SK-N-SH (cell line): ENCODE measurements around the gene PPT2. TPM values are rescaled to one million over a fixed set of nuclear protein-coding genes. Genes with fewer than 3 reads are reported as not detected.

Experiments
- CTCF ChIA-PET: fragments of 300-600, 350-600 bp; formaldehyde crosslinking; extraction: SDS; loops from one replicate; lab custom pipeline; 2021; lab: Yijun Ruan, JAX
- POLR2A ChIA-PET: fragments of 350-600 bp; sonication (Branson Sonifier 250); formaldehyde crosslinking; extraction: SDS; loops from one replicate; lab custom pipeline; 2020; ENCODE audit warnings: antibody characterized with exemption, inconsistent platforms; lab: Yijun Ruan, JAX
- DNase-seq: peaks from one replicate; pipeline ENCODE4 v3.0.0; 2012
- H2AFZ ChIP-seq: fragments of 200-600 bp; sonication (generic); 2 replicates; pipeline ENCODE4 v1.8.1; 2016; ENCODE audit warnings: antibody characterized with exemption, mild to moderate bottlenecking, low read depth
- H3F3A ChIP-seq: fragments of 200-600 bp; sonication (generic); replicated peaks from 2 replicates; pipeline ENCODE3; 2016; ENCODE audit warnings: antibody characterized with exemption, mild to moderate bottlenecking; ENCODE audit not compliant: insufficient read depth
- H3K27ac ChIP-seq, 2 experiments: fragments of 200-500 bp in 1 of 2; fragments of 200-600 bp in 1 of 2; sonication (Bioruptor generic) in 1 of 2; sonication (generic), shearing (Covaris generic) in 1 of 2; 2 replicates each; pipeline versions ENCODE4 v1.5.1 to v1.6.1; 2014 to 2016; ENCODE audit warnings: low read depth in 2 of 2, inconsistent platforms in 1 of 2, low read length in 1 of 2, mild to moderate bottlenecking in 1 of 2, mixed read lengths in 1 of 2
- H3K27me3 ChIP-seq: fragments of 200-600 bp; sonication (generic), shearing (Covaris generic); 2 replicates; pipeline ENCODE4 v1.6.1; 2016; ENCODE audit warnings: mixed run types; ENCODE audit not compliant: insufficient read depth
- H3K36me3 ChIP-seq, 2 experiments: fragments of 200-500 bp in 1 of 2; fragments of 200-600 bp in 1 of 2; sonication (Bioruptor generic) in 1 of 2; sonication (generic) in 1 of 2; replicated peaks in 1 of 2; 2 replicates each; pipeline versions ENCODE3 to v1.5.1; 2014 to 2016; ENCODE audit warnings: low read length in 1 of 2, mild to moderate bottlenecking in 1 of 2; ENCODE audit not compliant: insufficient read depth in 2 of 2, control insufficient read depth in 1 of 2
- H3K4me1 ChIP-seq, 2 experiments: fragments of 200-500 bp in 1 of 2; fragments of 200-600 bp in 1 of 2; sonication (Bioruptor generic) in 1 of 2; sonication (generic), shearing (Covaris generic) in 1 of 2; 2 replicates each; pipeline versions ENCODE4 v1.5.1 to v1.6.1; 2014 to 2016; ENCODE audit warnings: low read depth in 1 of 2, low read length in 1 of 2, mixed run types in 1 of 2; ENCODE audit not compliant: insufficient read depth in 2 of 2, control insufficient read depth in 1 of 2
- H3K4me2 ChIP-seq: fragments of 200-600 bp; sonication (generic), shearing (Covaris generic); 2 replicates; pipeline ENCODE4 v1.6.1; 2017; ENCODE audit warnings: mixed run types
- H3K4me3 ChIP-seq, 2 experiments: fragments of 200-500 bp in 1 of 2; fragments of 200-600 bp in 1 of 2; sonication (Bioruptor generic) in 1 of 2; sonication (generic), shearing (Covaris generic) in 1 of 2; 2 replicates each; pipeline versions ENCODE4 v1.5.1 to v1.8.1; 2014 to 2016; ENCODE audit warnings: low read depth in 2 of 2, inconsistent platforms in 1 of 2, low read length in 1 of 2, mild to moderate bottlenecking in 1 of 2, mixed read lengths in 1 of 2, moderate library complexity in 1 of 2
- H3K79me2 ChIP-seq: fragments of 200-600 bp; sonication (generic); 2 replicates; pipeline ENCODE4 v1.8.1; 2017; ENCODE audit warnings: mild to moderate bottlenecking; ENCODE audit not compliant: insufficient read depth
- H3K9ac ChIP-seq: fragments of 200-600 bp; sonication (generic); 2 replicates; pipeline ENCODE4 v1.6.1; 2017; ENCODE audit warnings: mixed run types
- H3K9me2 ChIP-seq: fragments of 200-600 bp; sonication (generic); 2 replicates; pipeline ENCODE4 v1.6.1; 2017; ENCODE audit warnings: mixed run types
- H3K9me3 ChIP-seq: fragments of 200-600 bp; sonication (generic); 2 replicates; pipeline ENCODE4 v1.6.1; 2017; ENCODE audit warnings: mixed run types, mild to moderate bottlenecking, moderate library complexity
- H4K20me1 ChIP-seq: fragments of 200-600 bp; sonication (generic); 2 replicates; pipeline ENCODE4 v1.6.1; 2017; ENCODE audit warnings: mild to moderate bottlenecking, mixed run types; ENCODE audit not compliant: insufficient read depth
- CHD2 ChIP-seq: fragments of 150-350 bp; IDR thresholded peaks from 2 replicates; pipeline ENCODE4 v1.6.1; 2018; ENCODE audit warnings: low read length; ENCODE audit not compliant: partially characterized antibody
- FOXJ3 ChIP-seq: sonication (generic); formaldehyde crosslinking; IDR thresholded peaks from 2 replicates; pipeline ENCODE4 v1.5.1; 2020; ENCODE audit warnings: mild to moderate bottlenecking, missing genetic modification reagents
- GABPA ChIP-seq: IDR thresholded peaks from 2 replicates; pipeline ENCODE4 v1.4.0; 2012; ENCODE audit warnings: low read depth, mild to moderate bottlenecking
- JUND ChIP-seq: IDR thresholded peaks from 2 replicates; pipeline ENCODE4 v1.4.0; 2012
- MXI1 ChIP-seq: IDR thresholded peaks from 2 replicates; pipeline ENCODE4 v1.6.1; 2012; ENCODE audit warnings: mild to moderate bottlenecking, low read depth, low read length, improper control_type of control experiment
- NFIC ChIP-seq: IDR thresholded peaks from 2 replicates; pipeline ENCODE4 v1.4.0; 2012; ENCODE audit warnings: borderline replicate concordance
- RCOR1 ChIP-seq: fragments of 150-350 bp; IDR thresholded peaks from 2 replicates; pipeline ENCODE4 v1.6.1; 2017; ENCODE audit warnings: antibody characterized with exemption, low read length
- REST ChIP-seq: IDR thresholded peaks from 2 replicates; pipeline ENCODE4 v1.6.1; 2012; ENCODE audit warnings: mild to moderate bottlenecking, low read depth, low read length, moderate library complexity
- RXRA ChIP-seq: IDR thresholded peaks from 2 replicates; pipeline ENCODE4 v1.4.0; 2012; ENCODE audit warnings: low read depth, mild to moderate bottlenecking, borderline replicate concordance
- TAF1 ChIP-seq: IDR thresholded peaks from 2 replicates; pipeline ENCODE4 v1.6.1; 2012; ENCODE audit warnings: low read depth, mild to moderate bottlenecking, low read length, moderate library complexity, borderline replicate concordance
- WGBS: methylation state at CpG from one replicate; pipeline ENCODE4 v1.1.6; 2017; ENCODE audit warnings: low lambda C conversion rate; 5-methylcytosine and 5-hydroxymethylcytosine counted together
- polyA plus RNA-seq, 3 experiments: library from polyadenylated mRNA; depleted of rRNA; stranded (reverse); fragments of >200 nt; gene quantifications; 2 replicates each; pipeline ENCODE4 v1.2.3, GENCODE V29; 2012
- TF ChIP-seq, protein P1 (sequence below): IDR thresholded peaks from 2 replicates; pipeline ENCODE4; 2012

Gene PPT2
- polyA plus RNA-seq, 1 of the 3 experiments (the other 2 are of a cell fraction), result 32.7 TPM

DNA sequence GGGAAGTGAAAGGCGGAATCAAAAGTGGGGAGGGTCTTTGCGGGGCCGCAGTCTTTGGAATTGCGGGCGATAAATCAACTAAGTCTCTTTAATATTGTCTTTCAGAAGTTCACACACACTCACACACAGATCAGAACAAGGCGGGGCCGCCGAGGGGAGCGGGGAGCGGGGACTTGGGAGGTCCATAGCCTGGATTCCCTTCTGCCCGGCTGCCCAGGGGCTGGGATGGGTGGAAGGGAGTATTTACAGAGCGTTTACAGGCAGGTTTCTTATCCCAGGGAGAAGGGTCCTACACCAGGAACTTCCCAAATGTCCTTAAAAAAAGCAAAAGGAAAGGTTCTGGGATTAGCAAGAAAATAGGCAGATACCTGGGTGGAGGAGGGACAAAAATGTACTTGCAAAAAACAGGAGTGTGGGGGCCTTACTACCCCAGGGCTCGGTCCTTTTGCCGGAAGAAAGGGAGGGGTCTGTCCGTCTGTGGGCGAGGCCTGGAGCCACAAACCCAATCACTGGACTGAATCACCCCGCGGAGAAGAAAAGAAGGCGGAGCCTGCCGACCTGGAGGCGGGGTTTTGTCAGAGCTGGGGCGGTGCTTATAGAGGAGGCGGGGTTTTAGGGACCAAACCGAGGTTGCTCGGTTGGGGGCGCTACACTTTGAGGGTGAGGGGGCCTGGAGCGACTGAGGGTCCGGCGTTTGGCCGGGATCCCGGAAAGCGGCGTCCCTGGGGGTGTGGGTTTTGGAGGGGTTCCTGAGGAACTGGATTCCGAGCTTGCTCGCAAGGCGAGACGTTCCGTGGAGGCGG, 5.5 kb upstream of the PPT2 start:
- H3K9ac ChIP-seq, result no peak overlapping the region
- H3K4me2 ChIP-seq, result no peak overlapping the region
- H3K27me3 ChIP-seq, result no peaks in the 10 kb centered on the region
- DNase-seq, result peak; percentile 65
- H3K4me1 ChIP-seq, result peaks cover 13 to 21% of the 10 kb centered on the region in 2 experiments; a peak in 3 of 4 replicates
- ChIA-PET CTCF (interaction anchor here (0.6 kb wide), 1 partner anchor 60 kb away, joined by 3 read pairs; no protein-coding TSS in a partner anchor), POLR2A (no interaction called here)
- no peaks in the 10 kb centered on the region for H3K79me2 ChIP-seq
- peaks cover 4% of the 10 kb centered on the region for H3F3A ChIP-seq
- H3K27ac ChIP-seq, result no peak overlapping the region
- TF ChIP-seq, protein P1, sequence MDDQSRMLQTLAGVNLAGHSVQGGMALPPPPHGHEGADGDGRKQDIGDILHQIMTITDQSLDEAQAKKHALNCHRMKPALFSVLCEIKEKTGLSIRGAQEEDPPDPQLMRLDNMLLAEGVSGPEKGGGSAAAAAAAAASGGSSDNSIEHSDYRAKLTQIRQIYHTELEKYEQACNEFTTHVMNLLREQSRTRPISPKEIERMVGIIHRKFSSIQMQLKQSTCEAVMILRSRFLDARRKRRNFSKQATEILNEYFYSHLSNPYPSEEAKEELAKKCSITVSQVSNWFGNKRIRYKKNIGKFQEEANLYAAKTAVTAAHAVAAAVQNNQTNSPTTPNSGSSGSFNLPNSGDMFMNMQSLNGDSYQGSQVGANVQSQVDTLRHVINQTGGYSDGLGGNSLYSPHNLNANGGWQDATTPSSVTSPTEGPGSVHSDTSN, result no peak
- TF ChIP-seq NFIC, result no peak
- TF ChIP-seq TAF1, result no peak
- no peak for TF ChIP-seq RCOR1
- TF ChIP-seq REST, result no peak
- TF ChIP-seq GABPA, result no peak
- no peak for TF ChIP-seq MXI1
- TF ChIP-seq RXRA, result no peak
- TF ChIP-seq CHD2, result no peak
- no peak for TF ChIP-seq FOXJ3 (CRISPR knock-in tag)
- no peak for TF ChIP-seq JUND
- 89% methylated on average over 35 of the region's 39 CpGs for WGBS
- no peaks in the 10 kb centered on the region for H4K20me1 ChIP-seq
- H2AFZ ChIP-seq, result no peak overlapping the region
- no peaks in the 10 kb centered on the region for H3K9me3 ChIP-seq
- H3K4me3 ChIP-seq, result no peak overlapping the region
- H3K9me2 ChIP-seq, result no peaks in the 10 kb centered on the region
- no peaks in the 10 kb centered on the region for H3K36me3 ChIP-seq
